GM10266 (cell line): Measurements from ENCODE around the gene ACTBL2.

Experiments used
- DNase-seq: peaks from one replicate; pipeline ENCODE4 v3.0.0; 2012; ENCODE audit errors: extremely low spot score
- TF ChIP-seq, protein P1 (sequence below): IDR thresholded peaks from 2 replicates; pipeline ENCODE4 v1.5.1; 2012; ENCODE audit warnings: mild to moderate bottlenecking, low read depth; ENCODE audit not compliant: control insufficient read depth, insufficient read depth; ENCODE audit errors: missing control alignments

Gene ACTBL2

DNA sequence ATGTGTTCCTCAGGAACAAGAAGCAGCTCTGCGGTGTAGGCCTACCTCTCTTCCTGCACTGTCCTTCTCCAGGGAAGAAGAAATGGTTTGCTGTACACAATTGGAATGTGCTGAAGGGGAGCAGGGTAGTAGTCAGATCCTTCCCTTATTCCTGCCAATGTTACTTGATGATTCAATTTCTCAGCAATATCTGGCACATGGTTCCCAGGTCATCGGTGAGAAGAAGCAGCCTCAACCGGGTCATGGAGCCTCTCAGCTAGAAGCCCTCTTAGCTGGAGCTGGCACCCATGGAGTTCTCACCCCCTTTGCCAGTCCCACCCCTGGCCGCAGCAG is 36.9 kb downstream of the ACTBL2 start:
- TF ChIP-seq, protein P1, sequence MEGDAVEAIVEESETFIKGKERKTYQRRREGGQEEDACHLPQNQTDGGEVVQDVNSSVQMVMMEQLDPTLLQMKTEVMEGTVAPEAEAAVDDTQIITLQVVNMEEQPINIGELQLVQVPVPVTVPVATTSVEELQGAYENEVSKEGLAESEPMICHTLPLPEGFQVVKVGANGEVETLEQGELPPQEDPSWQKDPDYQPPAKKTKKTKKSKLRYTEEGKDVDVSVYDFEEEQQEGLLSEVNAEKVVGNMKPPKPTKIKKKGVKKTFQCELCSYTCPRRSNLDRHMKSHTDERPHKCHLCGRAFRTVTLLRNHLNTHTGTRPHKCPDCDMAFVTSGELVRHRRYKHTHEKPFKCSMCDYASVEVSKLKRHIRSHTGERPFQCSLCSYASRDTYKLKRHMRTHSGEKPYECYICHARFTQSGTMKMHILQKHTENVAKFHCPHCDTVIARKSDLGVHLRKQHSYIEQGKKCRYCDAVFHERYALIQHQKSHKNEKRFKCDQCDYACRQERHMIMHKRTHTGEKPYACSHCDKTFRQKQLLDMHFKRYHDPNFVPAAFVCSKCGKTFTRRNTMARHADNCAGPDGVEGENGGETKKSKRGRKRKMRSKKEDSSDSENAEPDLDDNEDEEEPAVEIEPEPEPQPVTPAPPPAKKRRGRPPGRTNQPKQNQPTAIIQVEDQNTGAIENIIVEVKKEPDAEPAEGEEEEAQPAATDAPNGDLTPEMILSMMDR: no peak
- DNase-seq: no peak

DNA sequence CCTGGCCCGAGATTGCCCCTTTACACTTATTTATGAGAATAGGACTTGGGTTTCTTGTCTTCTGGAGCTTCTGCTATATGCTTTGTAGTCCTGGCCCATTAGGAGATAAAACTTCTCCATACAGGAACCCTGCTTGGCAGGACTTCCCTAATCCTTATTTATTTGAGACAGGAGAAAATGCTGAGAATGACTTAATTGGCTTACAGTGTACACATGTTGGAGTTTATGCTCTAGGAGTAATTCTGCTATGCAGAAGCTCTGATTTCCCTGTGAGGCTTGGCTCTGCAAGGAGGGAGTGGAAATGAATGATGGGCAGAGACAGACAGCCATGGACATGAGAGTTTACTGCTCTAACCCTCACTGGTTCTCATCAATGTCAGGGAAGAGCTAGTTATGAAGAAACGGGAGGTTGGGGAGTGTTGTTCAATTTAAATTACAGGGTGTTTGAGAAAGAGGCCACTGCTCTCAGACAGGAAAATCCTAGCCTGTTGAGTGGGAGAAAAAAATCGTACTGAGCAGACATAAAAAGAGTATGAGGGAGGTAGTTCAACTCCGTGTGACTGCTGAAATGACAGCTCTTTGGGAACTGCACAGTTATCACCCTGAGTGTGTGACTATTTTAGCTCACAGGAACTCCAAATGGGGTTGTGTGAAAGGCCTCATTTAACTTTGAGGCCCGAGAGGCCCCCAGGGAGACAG is 37.5 kb downstream of the ACTBL2 start:
- TF ChIP-seq, protein P1: no peak
- peak; percentile 15 for DNase-seq

DNA sequence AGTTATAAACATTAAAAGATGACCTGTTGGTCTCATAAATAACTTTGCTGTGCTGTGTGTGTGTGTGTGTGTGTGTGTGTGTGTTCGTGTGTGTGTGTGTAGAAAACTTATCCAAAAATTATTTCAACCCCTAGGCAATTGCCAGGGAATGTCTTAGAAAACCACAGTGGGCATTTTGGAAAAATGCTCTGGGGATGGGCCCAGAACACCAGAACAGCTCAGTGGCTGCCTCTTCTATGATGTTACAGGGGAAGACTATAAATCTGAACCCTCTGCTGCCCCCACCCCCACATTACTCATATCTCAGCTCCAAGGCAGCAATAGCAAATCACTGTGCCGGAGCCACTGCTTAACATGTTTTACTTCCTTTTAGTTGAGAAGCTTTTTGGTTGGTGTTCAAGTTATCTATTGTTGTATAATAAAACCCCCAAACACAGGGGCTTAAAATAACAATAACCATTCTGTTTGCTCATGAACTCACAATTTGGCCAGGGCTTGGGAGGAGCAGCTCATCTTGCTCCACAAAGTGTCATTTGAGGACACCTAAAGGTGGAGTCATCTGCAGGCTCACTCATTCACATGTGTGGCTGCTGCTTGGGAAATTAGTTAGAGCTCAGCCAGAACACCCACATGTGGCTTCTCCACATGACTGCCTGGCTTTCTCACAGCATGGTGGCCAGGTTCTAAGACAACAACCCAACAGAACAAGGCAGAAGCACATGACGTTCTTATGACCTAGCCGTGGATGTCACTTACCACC is 40.4 kb downstream of the ACTBL2 start:
- DNase-seq: peak; percentile 15
- TF ChIP-seq, protein P1: no peak

DNA sequence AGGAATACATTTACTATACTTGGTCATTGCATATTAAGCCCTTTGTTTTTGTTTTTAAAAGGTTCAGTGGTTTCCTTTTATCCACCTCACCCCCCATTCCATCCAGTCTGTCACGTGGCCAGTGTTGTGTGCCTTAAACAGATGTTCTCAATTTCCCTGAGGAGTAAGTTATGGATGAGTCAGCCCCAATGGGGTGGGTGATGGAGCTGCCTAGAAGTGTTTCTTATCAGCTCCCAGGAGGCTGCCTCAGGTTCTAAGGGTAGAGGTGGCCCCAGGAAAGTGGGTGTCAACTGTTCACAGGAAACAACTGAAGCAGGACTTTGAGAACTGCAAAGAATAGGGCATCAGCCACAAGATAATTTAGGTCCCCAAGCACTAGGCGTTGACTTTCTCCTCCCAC is 41.1 kb downstream of the ACTBL2 start:
- TF ChIP-seq, protein P1: no peak
- peak; percentile 13 for DNase-seq

DNA sequence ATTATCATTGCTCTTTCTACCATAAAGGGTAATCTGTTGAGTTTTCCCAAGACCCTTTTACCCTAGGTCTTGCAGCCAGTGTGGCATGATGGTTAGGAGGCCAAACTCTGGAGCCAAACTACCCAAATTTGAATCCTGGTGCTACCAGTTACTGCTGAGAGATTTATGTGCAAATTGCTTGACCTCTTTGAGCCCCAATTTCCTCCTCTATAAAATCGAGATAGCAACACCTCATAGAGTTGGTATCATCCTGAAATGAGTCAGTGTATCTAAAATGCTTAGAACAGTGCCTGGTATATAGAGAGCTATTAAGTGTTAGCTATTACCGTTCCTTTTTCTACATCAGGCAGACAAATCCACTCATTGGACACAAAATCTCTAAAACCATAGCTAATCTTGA is 43.0 kb downstream of the ACTBL2 start:
- no peak for DNase-seq
- TF ChIP-seq, protein P1: no peak

DNA sequence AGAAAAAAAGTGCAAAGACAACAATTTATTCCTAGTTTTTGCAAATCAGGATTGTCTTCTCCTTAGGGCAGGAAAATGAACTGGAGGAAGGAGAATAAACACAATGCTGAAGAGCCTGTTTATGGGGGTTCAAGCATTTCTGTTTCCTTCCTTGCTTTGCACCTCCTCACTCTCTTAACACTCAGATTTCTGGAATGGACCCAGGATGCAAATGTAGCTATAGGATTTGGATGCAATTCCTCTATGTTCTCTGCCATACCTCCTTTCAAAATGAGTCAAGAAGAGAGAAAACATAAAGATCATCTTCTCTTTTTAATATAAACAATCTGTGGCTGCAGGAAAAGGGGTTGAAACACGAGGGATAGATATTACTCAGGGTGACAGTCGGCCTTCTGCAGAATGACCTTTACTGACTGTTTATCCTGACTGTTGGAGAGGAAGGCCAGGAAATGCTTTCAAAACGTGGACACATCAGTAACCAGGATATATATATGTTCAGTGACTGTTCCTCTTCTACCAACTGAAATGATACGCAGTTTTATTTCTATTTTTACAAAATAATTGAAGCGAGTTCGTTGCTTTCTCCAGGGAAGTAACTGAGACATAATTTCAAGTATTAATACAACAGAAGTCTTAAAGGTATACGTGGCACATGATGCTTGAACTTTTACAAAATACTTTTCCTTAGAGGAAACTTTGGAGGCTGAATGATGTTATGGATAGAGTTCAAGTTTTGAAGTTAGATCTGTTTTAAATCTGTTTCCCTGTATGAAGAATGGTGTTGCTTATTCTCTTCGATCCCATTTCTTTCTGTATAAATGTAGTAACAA is 44.4 kb downstream of the ACTBL2 start:
- TF ChIP-seq, protein P1: no peak
- no peak for DNase-seq

DNA sequence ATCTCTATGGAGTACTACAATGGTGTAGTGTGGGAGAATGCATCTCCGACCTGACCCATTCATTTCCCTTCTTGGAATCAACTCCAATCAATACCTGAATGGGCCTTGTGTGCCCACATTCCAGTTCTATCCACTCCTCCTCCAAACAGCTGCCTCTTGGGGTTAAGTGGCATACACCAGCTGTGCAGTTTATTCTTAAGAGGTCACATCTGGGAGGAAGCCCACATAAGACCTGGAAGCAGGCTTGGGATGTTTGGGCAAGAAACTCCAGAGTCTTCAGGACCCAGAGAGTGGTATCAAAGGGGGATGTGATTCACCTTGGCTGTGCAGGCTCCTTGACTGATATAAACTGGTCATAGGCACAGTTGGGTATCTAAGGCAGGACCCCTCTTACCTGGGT is 46.0 kb downstream of the ACTBL2 start:
- no peak for DNase-seq
- TF ChIP-seq, protein P1: no peak
